Fibroblast of lung (primary cell): ENCODE measurements around the gene MROH8. TPM values are rescaled to one million over a fixed set of nuclear protein-coding genes. Genes with fewer than 3 reads are reported as not detected.

Experiments
- DNase-seq, 2 donors: peaks; one replicate each; pipeline versions ENCODE4 v3.0.0 to v3.0.0-alpha.2; 2010; ENCODE audit warnings: low read depth in 2 of 2
- H2AFZ ChIP-seq: 2 replicates; pipeline ENCODE4 v1.5.1; 2012; ENCODE audit warnings: low read length, control low read depth, inconsistent platforms
- H3K27ac ChIP-seq: 2 replicates; pipeline ENCODE4 v1.5.1; 2011; ENCODE audit warnings: low read length, control low read depth; ENCODE audit not compliant: insufficient read depth
- H3K27me3 ChIP-seq: 2 replicates; pipeline ENCODE4 v1.5.1; 2011; ENCODE audit warnings: mild to moderate bottlenecking, low read length; ENCODE audit not compliant: control insufficient read depth, insufficient read depth
- H3K36me3 ChIP-seq: 2 replicates; pipeline ENCODE4 v1.5.1; 2011; ENCODE audit warnings: low read length; ENCODE audit not compliant: control insufficient read depth, insufficient read depth
- H3K4me1 ChIP-seq: 2 replicates; pipeline ENCODE4 v1.5.1; 2011; ENCODE audit warnings: low read length; ENCODE audit not compliant: control insufficient read depth, insufficient read depth; ENCODE audit errors: extremely low read depth
- H3K4me2 ChIP-seq: 2 replicates; pipeline ENCODE4 v1.5.1; 2011; ENCODE audit warnings: low read length, control low read depth; ENCODE audit not compliant: insufficient read depth; ENCODE audit errors: extremely low read depth
- H3K4me3 ChIP-seq, 4 experiments: fragments of 200-600 bp in 1 of 4; sonication (generic) in 1 of 4; replicated peaks in 1 of 4; 2 replicates each; pipeline ENCODE4 v1.5.1; 2011 to 2016; ENCODE audit warnings: low read length in 4 of 4, low read depth in 3 of 4, mild to moderate bottlenecking in 3 of 4, control low read depth in 2 of 4, inconsistent platforms in 1 of 4, mixed read lengths in 1 of 4; ENCODE audit not compliant: insufficient read depth in 1 of 4; ENCODE audit errors: control extremely low read depth in 1 of 4
- H3K79me2 ChIP-seq: 2 replicates; pipeline ENCODE4 v1.5.1; 2012; ENCODE audit warnings: mild to moderate bottlenecking, low read length, inconsistent platforms; ENCODE audit not compliant: control insufficient read depth, insufficient read depth
- H3K9ac ChIP-seq: 2 replicates; pipeline ENCODE4 v1.5.1; 2011; ENCODE audit warnings: mild to moderate bottlenecking, low read length, control low read depth; ENCODE audit not compliant: insufficient read depth
- H3K9me3 ChIP-seq: 2 replicates; pipeline ENCODE4 v1.5.1; 2012; ENCODE audit warnings: low read depth, low read length; ENCODE audit not compliant: control insufficient read depth, insufficient read depth
- H4K20me1 ChIP-seq: 2 replicates; pipeline ENCODE4 v1.5.1; 2011; ENCODE audit warnings: low read length; ENCODE audit not compliant: control insufficient read depth, insufficient read depth; ENCODE audit errors: extremely low read depth
- EZH2 ChIP-seq: IDR thresholded peaks from 2 replicates; pipeline ENCODE4 v1.5.1; 2012; ENCODE audit warnings: low read length, control low read depth, mild to moderate bottlenecking; ENCODE audit errors: missing control alignments
- polyA plus RNA-seq, 2 donors: library from polyadenylated mRNA; depleted of rRNA in 1 of 2; stranded (reverse) in 1 of 2; unstranded in 1 of 2; fragments of >200 nt; gene quantifications; 2 replicates each; pipeline ENCODE4 v1.2.1, GENCODE V29; 2011 to 2012; ENCODE audit warnings: missing spikeins in 1 of 2
- total RNA-seq: library from RNA; depleted of rRNA; stranded (reverse); fragments of >200 nt; gene quantifications from 2 replicates; pipeline ENCODE4 v1.2.1, GENCODE V29; 2014
- TF ChIP-seq, protein P1 (sequence below), 2 donors: IDR thresholded peaks in 1 of 2; conservative IDR thresholded peaks in 1 of 2; 1 replicate in 1 of 2; 2 replicates in 1 of 2; pipeline ENCODE4 v1.5.1; 2011 to 2012; ENCODE audit warnings: low read length in 2 of 2, control low read depth in 1 of 2, inconsistent platforms in 1 of 2, low read depth in 1 of 2, mild to moderate bottlenecking in 1 of 2

MROH8 gene
- total and polyA plus RNA-seq, 2 donors (not counting 1 experiment from before 2014, with no cell fraction given), result 1.2 to 2.9 TPM

DNA sequence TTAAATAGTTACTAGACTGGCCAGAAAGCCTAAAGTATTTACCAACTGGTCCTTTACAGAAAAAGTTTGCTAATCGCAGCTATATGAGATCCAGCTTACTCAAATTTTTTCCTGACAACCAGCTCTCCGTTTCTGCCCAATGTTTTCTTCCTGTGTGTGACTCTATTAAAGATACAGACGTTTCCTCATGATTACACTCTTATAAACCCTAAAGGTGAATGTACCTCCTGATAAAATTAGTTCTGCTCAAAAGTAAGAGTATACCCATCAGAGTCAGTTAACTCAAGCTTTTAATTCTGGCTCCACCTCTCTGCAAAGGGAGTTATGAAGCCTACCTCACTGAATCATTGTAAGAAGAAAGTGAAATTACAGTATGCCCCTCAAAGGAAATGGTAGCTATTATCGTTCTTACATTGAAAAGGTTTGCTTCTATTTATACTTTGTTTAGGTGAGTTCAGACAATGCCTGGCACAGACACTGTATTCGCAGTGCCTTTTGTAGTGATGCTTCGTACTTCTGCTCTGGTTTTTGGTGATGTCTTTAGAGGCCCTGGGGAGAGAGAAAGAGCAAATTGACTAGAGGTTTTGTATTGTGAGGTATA is 10.2 kb upstream of the MROH8 start:
- Histone ChIP-seq H2AFZ (no peak overlapping the region), H3K27me3 (no peaks in the 10 kb centered on the region), H3K4me1 (peaks cover 2% of the 10 kb centered on the region), H3K4me3 (no peak overlapping the region), H3K9ac (no peak overlapping the region), H3K79me2 (peaks cover 58% of the 10 kb centered on the region), H4K20me1 (peaks cover 1% of the 10 kb centered on the region), H3K9me3 (no peaks in the 10 kb centered on the region), H3K4me2 (no peak overlapping the region), H3K27ac (no peak overlapping the region), H3K36me3 (peaks cover 6% of the 10 kb centered on the region)
- DNase-seq, result no peak
- no peak for TF ChIP-seq EZH2

DNA sequence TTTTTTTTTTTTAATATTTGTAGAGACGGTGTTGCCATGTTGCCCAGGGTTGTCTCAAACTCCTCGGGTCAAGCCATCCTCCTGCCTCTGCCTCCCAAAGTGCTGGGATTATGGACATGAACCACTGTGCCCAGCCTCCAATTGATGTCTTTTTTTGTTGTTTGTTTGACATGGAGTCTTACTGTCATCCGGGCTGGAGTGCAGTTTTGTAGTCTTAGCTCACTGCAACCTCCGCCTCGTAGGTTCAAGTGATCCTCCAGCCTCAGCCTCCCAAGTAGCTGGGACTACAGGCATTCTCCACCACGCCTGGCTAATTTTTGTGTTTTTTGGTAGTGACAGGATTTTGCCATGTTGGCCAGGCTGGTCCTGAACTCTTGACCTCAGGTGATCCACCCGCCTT is 9.4 kb upstream of the MROH8 start:
- peaks cover 1% of the 10 kb centered on the region for H4K20me1 ChIP-seq
- H3K4me1 ChIP-seq, result peaks cover 2% of the 10 kb centered on the region
- H3K36me3 ChIP-seq, result peaks cover 7% of the 10 kb centered on the region
- no peak for TF ChIP-seq EZH2
- H3K4me2 ChIP-seq, result no peak overlapping the region
- DNase-seq, result no peak
- no peak overlapping the region for H3K9ac ChIP-seq
- no peak overlapping the region for H3K27ac ChIP-seq
- no peak overlapping the region for H2AFZ ChIP-seq
- peaks cover 59% of the 10 kb centered on the region for H3K79me2 ChIP-seq
- H3K4me3 ChIP-seq, result no peak overlapping the region
- H3K27me3 ChIP-seq, result no peaks in the 10 kb centered on the region
- H3K9me3 ChIP-seq, result no peaks in the 10 kb centered on the region

DNA sequence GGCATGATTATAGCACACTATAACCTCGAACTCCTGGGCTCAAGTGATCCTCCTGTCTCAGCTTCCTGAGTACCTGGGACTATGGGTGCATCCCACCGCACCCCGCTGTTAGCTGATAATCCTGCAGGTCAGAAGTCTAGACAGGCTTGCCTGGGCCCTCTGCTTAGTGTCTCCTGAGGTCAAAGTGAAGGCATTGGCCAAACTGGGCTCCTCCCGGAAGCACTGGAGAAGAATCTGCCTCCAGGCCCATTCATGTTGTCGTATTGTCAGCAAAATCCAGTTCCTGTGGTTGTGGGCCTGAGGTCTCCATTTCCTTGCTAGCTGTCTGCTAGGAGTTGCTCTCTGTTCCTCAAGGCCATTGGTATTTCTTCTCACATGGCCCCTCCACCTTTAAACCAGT is 6.3 kb upstream of the MROH8 start:
- H3K79me2 ChIP-seq, result peaks cover 65% of the 10 kb centered on the region
- no peaks in the 10 kb centered on the region for H3K27me3 ChIP-seq
- no peak for DNase-seq
- no peaks in the 10 kb centered on the region for H3K9me3 ChIP-seq
- H3K36me3 ChIP-seq, result peaks cover 7% of the 10 kb centered on the region
- peaks cover 1% of the 10 kb centered on the region for H4K20me1 ChIP-seq
- H3K9ac ChIP-seq, result no peak overlapping the region
- H3K4me2 ChIP-seq, result no peak overlapping the region
- TF ChIP-seq EZH2, result no peak
- TF ChIP-seq, protein P1, sequence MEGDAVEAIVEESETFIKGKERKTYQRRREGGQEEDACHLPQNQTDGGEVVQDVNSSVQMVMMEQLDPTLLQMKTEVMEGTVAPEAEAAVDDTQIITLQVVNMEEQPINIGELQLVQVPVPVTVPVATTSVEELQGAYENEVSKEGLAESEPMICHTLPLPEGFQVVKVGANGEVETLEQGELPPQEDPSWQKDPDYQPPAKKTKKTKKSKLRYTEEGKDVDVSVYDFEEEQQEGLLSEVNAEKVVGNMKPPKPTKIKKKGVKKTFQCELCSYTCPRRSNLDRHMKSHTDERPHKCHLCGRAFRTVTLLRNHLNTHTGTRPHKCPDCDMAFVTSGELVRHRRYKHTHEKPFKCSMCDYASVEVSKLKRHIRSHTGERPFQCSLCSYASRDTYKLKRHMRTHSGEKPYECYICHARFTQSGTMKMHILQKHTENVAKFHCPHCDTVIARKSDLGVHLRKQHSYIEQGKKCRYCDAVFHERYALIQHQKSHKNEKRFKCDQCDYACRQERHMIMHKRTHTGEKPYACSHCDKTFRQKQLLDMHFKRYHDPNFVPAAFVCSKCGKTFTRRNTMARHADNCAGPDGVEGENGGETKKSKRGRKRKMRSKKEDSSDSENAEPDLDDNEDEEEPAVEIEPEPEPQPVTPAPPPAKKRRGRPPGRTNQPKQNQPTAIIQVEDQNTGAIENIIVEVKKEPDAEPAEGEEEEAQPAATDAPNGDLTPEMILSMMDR (conservative IDR thresholded peaks at IDR 0.05 in 1 of 2, IDR thresholded peaks at IDR 0.05 in 1 of 2; ENCODE audit: low read depth in 1 of 2, low read length in 2 of 2), result no peak
- peaks cover under 1% of the 10 kb centered on the region for H3K4me1 ChIP-seq
- H3K4me3 ChIP-seq, result no peak overlapping the region
- no peak overlapping the region for H2AFZ ChIP-seq
- no peak overlapping the region for H3K27ac ChIP-seq
